H1 (cell line): Measurements from ENCODE around the gene GCSH. TPM values are rescaled to one million over a fixed set of nuclear protein-coding genes. Genes with fewer than 3 reads are reported as not detected.

Source experiments
- BRCA1 ChIP-seq: IDR thresholded peaks from 2 replicates; pipeline ENCODE4 v1.6.1; 2012; ENCODE audit warnings: low read depth, low read length, improper control_type of control experiment
- CHD1 ChIP-seq: IDR thresholded peaks from 2 replicates; pipeline ENCODE4 v1.6.1; 2012; ENCODE audit warnings: low read depth, low read length, improper control_type of control experiment
- FOSL1 ChIP-seq: IDR thresholded peaks from 2 replicates; pipeline ENCODE4 v1.6.1; 2011; ENCODE audit warnings: mild to moderate bottlenecking, low read depth, low read length, moderate library complexity; ENCODE audit not compliant: insufficient read depth
- GABPA ChIP-seq: IDR thresholded peaks from 2 replicates; pipeline ENCODE4 v1.6.1; 2011; ENCODE audit warnings: mild to moderate bottlenecking, low read length, moderate library complexity, borderline replicate concordance; ENCODE audit not compliant: insufficient read depth
- HDAC6 ChIP-seq: IDR thresholded peaks from one replicate; pipeline ENCODE4 v1.7.1; 2012; ENCODE audit warnings: low read depth, mild to moderate bottlenecking, inconsistent platforms, low read length, moderate library complexity
- JUN ChIP-seq: IDR thresholded peaks from 2 replicates; pipeline ENCODE4 v1.6.1; 2011; ENCODE audit warnings: low read depth, mild to moderate bottlenecking, improper control_type of control experiment, low read length
- JUND ChIP-seq: IDR thresholded peaks from 2 replicates; pipeline ENCODE4 v1.6.1; 2011; ENCODE audit warnings: mild to moderate bottlenecking, improper control_type of control experiment, low read length
- KDM4A ChIP-seq: IDR thresholded peaks from one replicate; pipeline ENCODE4 v1.7.1; 2012; ENCODE audit warnings: low read depth, mild to moderate bottlenecking, moderate library complexity, low read length, inconsistent platforms; ENCODE audit not compliant: severe bottlenecking
- MAFK ChIP-seq: IDR thresholded peaks from 2 replicates; pipeline ENCODE4 v1.6.1; 2012; ENCODE audit warnings: low read depth, mild to moderate bottlenecking, improper control_type of control experiment, low read length
- NANOG ChIP-seq: IDR thresholded peaks from 2 replicates; pipeline ENCODE4 v1.6.1; 2011; ENCODE audit warnings: low read length, low read depth, mild to moderate bottlenecking, inconsistent platforms; ENCODE audit not compliant: insufficient read depth, poor library complexity, severe bottlenecking
- NRF1 ChIP-seq: IDR thresholded peaks from 2 replicates; pipeline ENCODE4 v1.6.1; 2011; ENCODE audit warnings: mild to moderate bottlenecking, low read depth, low read length, improper control_type of control experiment
- RBBP5 ChIP-seq: IDR thresholded peaks from 2 replicates; pipeline ENCODE4 v1.7.1; 2012; ENCODE audit warnings: low read depth, mild to moderate bottlenecking, inconsistent platforms, low read length, moderate library complexity, borderline replicate concordance
- SIN3A ChIP-seq, 2 experiments: IDR thresholded peaks in 1 of 2; conservative IDR thresholded peaks in 1 of 2; 2 replicates each; pipeline ENCODE4 v1.6.1; 2011 to 2012; ENCODE audit warnings: low read length in 2 of 2, improper control_type of control experiment in 1 of 2, low read depth in 1 of 2, mild to moderate bottlenecking in 1 of 2
- SIRT6 ChIP-seq: IDR thresholded peaks from one replicate; pipeline ENCODE4 v1.7.1; 2012; ENCODE audit warnings: low read length, inconsistent platforms
- SP2 ChIP-seq: IDR thresholded peaks from 2 replicates; pipeline ENCODE4 v1.6.1; 2012; ENCODE audit warnings: mild to moderate bottlenecking, low read length, inconsistent platforms
- TAF1 ChIP-seq: IDR thresholded peaks from 2 replicates; pipeline ENCODE4 v1.6.1; 2011; ENCODE audit warnings: mild to moderate bottlenecking, low read depth, low read length
- TAF7 ChIP-seq: optimal IDR thresholded peaks from 2 replicates; pipeline ENCODE3; 2011; ENCODE audit warnings: low read depth, mild to moderate bottlenecking, inconsistent platforms, low read length, moderate library complexity, borderline replicate concordance
- TBP ChIP-seq: IDR thresholded peaks from 2 replicates; pipeline ENCODE4 v1.6.1; 2011; ENCODE audit warnings: low read depth, low read length, improper control_type of control experiment
- TCF12 ChIP-seq: IDR thresholded peaks from 2 replicates; pipeline ENCODE4 v1.6.1; 2011; ENCODE audit warnings: low read depth, mild to moderate bottlenecking, low read length
- ZNF274 ChIP-seq: IDR thresholded peaks from 2 replicates; pipeline ENCODE4 v1.7.0; 2012; ENCODE audit warnings: low read length, borderline replicate concordance; ENCODE audit errors: extremely low read depth
- polyA plus RNA-seq, 7 experiments: library from polyadenylated mRNA; depleted of rRNA in 3 of 7; stranded (reverse) in 5 of 7; unstranded in 2 of 7; fragments of >200 nt in 5 of 7; fragments of 200-250 nt in 2 of 7; gene quantifications; 1 replicate in 5 of 7; 2 replicates in 1 of 7; 4 replicates in 1 of 7; pipeline versions ENCODE4 v1.2.1 to v1.2.3, GENCODE V29; 2011 to 2013; ENCODE audit warnings: missing spikeins in 2 of 7, mixed read lengths in 2 of 7
- total RNA-seq: library from RNA; stranded (reverse); fragmentation: NEBNext Ultra II Directional; extraction: Animal tissue kit (Norgen Biotek cat#: 25700); gene quantifications from 2 replicates; pipeline ENCODE4 v1.2.1, GENCODE V29; 2021
- TF ChIP-seq, protein P1 (sequence below): IDR thresholded peaks from 2 replicates; pipeline ENCODE4 v1.6.1; 2012; ENCODE audit warnings: low read length, inconsistent platforms
- TF ChIP-seq, protein P2 (sequence below): IDR thresholded peaks from 2 replicates; pipeline ENCODE4 v1.6.1; 2012; ENCODE audit warnings: inconsistent platforms

GCSH gene
- total and polyA plus RNA-seq, 2 of the 8 experiments (the other 6 are each of a cell fraction or from before 2014, with no cell fraction given) = 28.2 to 108 TPM

DNA sequence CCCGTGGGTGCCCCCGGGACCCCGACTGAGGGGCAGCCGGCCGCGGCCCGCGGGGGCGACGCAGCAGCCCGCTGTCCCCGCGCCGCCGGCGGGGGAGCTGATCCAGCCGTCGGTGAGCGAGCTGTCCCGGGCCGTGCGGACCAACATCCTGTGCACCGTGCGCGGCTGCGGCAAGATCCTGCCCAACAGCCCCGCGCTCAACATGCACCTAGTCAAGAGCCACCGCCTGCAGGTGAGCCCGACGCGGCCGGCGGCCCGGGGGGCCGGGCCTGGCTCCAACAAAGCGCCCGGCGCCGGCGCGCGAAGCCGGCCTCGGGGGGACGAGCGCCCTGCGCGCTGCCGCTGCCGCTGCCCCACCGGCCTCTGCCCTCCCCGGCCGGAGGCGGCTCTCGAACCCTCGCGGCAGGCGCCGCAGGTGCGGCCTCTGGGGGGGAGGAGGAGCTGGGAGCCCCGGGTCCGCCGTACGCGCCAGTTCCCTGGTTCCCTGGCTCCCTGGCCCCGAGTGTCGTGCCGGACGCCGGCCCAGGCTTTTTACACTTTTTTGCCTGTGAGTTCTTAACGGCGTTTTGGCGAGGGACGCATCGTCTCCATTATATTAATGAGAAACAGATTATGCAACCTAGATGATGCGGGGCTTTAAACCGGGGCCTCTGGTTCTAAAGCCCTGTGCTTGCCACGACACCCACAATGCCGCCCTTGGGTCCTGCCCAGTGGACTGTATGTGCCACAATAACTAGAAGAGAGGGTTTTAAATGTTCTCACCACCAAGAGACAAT is 60.0 kb downstream of the GCSH start (continued):
- TF ChIP-seq SIRT6 = no peak
- TF ChIP-seq SP2 = no peak
- TF ChIP-seq, protein P1, sequence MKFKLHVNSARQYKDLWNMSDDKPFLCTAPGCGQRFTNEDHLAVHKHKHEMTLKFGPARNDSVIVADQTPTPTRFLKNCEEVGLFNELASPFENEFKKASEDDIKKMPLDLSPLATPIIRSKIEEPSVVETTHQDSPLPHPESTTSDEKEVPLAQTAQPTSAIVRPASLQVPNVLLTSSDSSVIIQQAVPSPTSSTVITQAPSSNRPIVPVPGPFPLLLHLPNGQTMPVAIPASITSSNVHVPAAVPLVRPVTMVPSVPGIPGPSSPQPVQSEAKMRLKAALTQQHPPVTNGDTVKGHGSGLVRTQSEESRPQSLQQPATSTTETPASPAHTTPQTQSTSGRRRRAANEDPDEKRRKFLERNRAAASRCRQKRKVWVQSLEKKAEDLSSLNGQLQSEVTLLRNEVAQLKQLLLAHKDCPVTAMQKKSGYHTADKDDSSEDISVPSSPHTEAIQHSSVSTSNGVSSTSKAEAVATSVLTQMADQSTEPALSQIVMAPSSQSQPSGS = no peak
- TF ChIP-seq FOSL1 = no peak
- 0 out of 2 replicates have a peak, but pooled peaks have one; percentile 44 for TF ChIP-seq RBBP5
- TF ChIP-seq NRF1 = no peak
- TF ChIP-seq JUND = no peak
- no peak for TF ChIP-seq ZNF274
- TF ChIP-seq HDAC6 = no peak
- TF ChIP-seq SIN3A (conservative IDR thresholded peaks at IDR 0.05 in 1 of 2, IDR thresholded peaks at IDR 0.05 in 1 of 2; ENCODE audit: low read depth in 1 of 2, low read length in 2 of 2) = 0 out of 4 replicates have a peak, but pooled peaks of 1 of the 2 experiments have one; percentile 40
- no peak for TF ChIP-seq BRCA1
- TF ChIP-seq JUN = no peak
- peak; percentile 24 for TF ChIP-seq KDM4A
- TF ChIP-seq CHD1 = 0 out of 2 replicates have a peak, but pooled peaks have one; percentile 26
- no peak; the same call in none of the 2 replicates for TF ChIP-seq TAF1
- TF ChIP-seq TAF7 = no peak
- TF ChIP-seq, protein P2, sequence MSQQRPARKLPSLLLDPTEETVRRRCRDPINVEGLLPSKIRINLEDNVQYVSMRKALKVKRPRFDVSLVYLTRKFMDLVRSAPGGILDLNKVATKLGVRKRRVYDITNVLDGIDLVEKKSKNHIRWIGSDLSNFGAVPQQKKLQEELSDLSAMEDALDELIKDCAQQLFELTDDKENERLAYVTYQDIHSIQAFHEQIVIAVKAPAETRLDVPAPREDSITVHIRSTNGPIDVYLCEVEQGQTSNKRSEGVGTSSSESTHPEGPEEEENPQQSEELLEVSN = no peak
- no peak for TF ChIP-seq MAFK
- no peak for TF ChIP-seq NANOG
- no peak for TF ChIP-seq GABPA
- TF ChIP-seq TCF12 = no peak
- TF ChIP-seq TBP = peak; percentile 29; the same call in 1 of the 2 replicates
